Hepatocyte (in vitro differentiated cells): ENCODE measurements around the gene MID1. TPM values are rescaled to one million over a fixed set of nuclear protein-coding genes. Genes with fewer than 3 reads are reported as not detected.

Experiments used
- DNase-seq: peaks from one replicate; pipeline ENCODE4 v3.0.0-alpha.2; 2016; ENCODE audit warnings: low spot score
- H2AFZ ChIP-seq: fragments of 200-600 bp; sonication (generic); 2 replicates; pipeline ENCODE4 v1.6.0; 2016; ENCODE audit warnings: antibody characterized with exemption, mild to moderate bottlenecking
- H3K27ac ChIP-seq: fragments of 200-600 bp; sonication (generic); 2 replicates; pipeline ENCODE4 v1.5.1; 2016; ENCODE audit warnings: mild to moderate bottlenecking
- H3K27me3 ChIP-seq: fragments of 200-600 bp; sonication (generic); 2 replicates; pipeline ENCODE4 v1.6.1; 2016
- H3K36me3 ChIP-seq: fragments of 200-600 bp; sonication (generic); replicated peaks from 2 replicates; pipeline ENCODE4 v1.5.1; 2016; ENCODE audit warnings: low read depth; ENCODE audit not compliant: insufficient read depth
- H3K4me1 ChIP-seq: fragments of 200-600 bp; sonication (generic); 2 replicates; pipeline ENCODE4 v1.5.1; 2016; ENCODE audit warnings: mild to moderate bottlenecking, moderate library complexity; ENCODE audit not compliant: insufficient read depth
- H3K4me2 ChIP-seq: fragments of 200-600 bp; sonication (generic); 2 replicates; pipeline ENCODE4 v1.6.0; 2016
- H3K4me3 ChIP-seq: fragments of 200-600 bp; sonication (generic); 2 replicates; pipeline ENCODE4 v1.5.1; 2016; ENCODE audit warnings: mild to moderate bottlenecking
- H3K79me2 ChIP-seq: fragments of 200-600 bp; sonication (generic); 2 replicates; pipeline ENCODE4 v1.6.0; 2017; ENCODE audit warnings: mild to moderate bottlenecking
- H3K9me2 ChIP-seq: fragments of 200-600 bp; sonication (generic); replicated peaks from 2 replicates; pipeline ENCODE4 v1.6.0; 2017; ENCODE audit warnings: mild to moderate bottlenecking; ENCODE audit not compliant: insufficient read depth
- H3K9me3 ChIP-seq: fragments of 200-600 bp; sonication (generic); 2 replicates; pipeline ENCODE4 v1.5.1; 2016; ENCODE audit warnings: low read depth, mild to moderate bottlenecking
- H4K20me1 ChIP-seq: fragments of 200-600 bp; sonication (generic); 2 replicates; pipeline ENCODE4 v1.6.0; 2016; ENCODE audit warnings: mild to moderate bottlenecking; ENCODE audit not compliant: insufficient read depth, poor library complexity, severe bottlenecking
- EZH2 ChIP-seq: fragments of 200-600 bp; sonication (generic); IDR thresholded peaks from 2 replicates; pipeline ENCODE4 v1.6.1; 2016; ENCODE audit warnings: antibody characterized with exemption, mild to moderate bottlenecking, borderline replicate concordance
- EZH2phosphoT487 ChIP-seq: fragments of 200-600 bp; sonication (generic); IDR thresholded peaks from one replicate; pipeline ENCODE4 v1.6.1; 2018; ENCODE audit warnings: antibody characterized with exemption, mild to moderate bottlenecking, low read depth, moderate library complexity; ENCODE audit not compliant: unreplicated experiment, severe bottlenecking
- WGBS: methylation state at CpG from one replicate; pipeline ENCODE4 v1.1.6; 2016; ENCODE audit warnings: low lambda C conversion rate; ENCODE audit errors: missing lambda C conversion rate; 5-methylcytosine and 5-hydroxymethylcytosine counted together
- polyA plus RNA-seq: library from polyadenylated mRNA; unstranded; fragments of >200 nt; fragmentation: Nextera tagmentation; extraction: Ambion mirVana; gene quantifications from 2 replicates; pipeline ENCODE4 v1.2.1, GENCODE V29; 2016
- small RNA-seq: library from RNA; depleted of rRNA; stranded (forward); fragments of <200 nt; gene quantifications from one replicate; pipeline ENCODE3, GENCODE V24; 2014
- total RNA-seq: library from RNA; depleted of rRNA; stranded (reverse); fragments of >200 nt; gene quantifications from 2 replicates; pipeline ENCODE4 v1.2.3, GENCODE V29; 2014
- TF ChIP-seq, protein P1 (sequence below): fragments of 200-600 bp; sonication (generic); IDR thresholded peaks from 2 replicates; pipeline ENCODE4 v1.5.1; 2016; ENCODE audit warnings: antibody characterized with exemption, mild to moderate bottlenecking; ENCODE audit not compliant: poor library complexity

The MID1 gene
- total and polyA plus RNA-seq, 2 experiments from 2014 or later: 21.1 to 21.3 TPM

DNA sequence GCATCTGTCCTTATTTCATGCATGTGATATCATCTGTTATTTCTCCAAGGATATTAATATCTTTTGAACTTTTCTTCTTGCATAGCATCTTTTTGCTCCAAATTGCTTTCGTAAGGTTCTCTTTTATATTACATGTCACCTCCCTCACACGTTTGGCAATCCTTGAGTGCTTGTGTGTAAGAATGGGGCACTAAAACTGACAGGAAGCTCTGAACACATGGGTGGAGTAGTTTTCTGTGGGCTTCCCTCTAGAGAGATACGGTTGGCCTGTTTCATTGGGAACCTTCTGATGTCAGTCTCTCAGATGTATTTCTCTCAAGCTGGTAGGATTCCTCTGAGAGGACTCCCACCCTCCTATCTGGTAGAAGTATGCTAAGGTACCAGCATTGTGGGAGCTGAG is 223.0 kb downstream of the MID1 start:
- no peak for TF ChIP-seq EZH2
- TF ChIP-seq, protein P1, sequence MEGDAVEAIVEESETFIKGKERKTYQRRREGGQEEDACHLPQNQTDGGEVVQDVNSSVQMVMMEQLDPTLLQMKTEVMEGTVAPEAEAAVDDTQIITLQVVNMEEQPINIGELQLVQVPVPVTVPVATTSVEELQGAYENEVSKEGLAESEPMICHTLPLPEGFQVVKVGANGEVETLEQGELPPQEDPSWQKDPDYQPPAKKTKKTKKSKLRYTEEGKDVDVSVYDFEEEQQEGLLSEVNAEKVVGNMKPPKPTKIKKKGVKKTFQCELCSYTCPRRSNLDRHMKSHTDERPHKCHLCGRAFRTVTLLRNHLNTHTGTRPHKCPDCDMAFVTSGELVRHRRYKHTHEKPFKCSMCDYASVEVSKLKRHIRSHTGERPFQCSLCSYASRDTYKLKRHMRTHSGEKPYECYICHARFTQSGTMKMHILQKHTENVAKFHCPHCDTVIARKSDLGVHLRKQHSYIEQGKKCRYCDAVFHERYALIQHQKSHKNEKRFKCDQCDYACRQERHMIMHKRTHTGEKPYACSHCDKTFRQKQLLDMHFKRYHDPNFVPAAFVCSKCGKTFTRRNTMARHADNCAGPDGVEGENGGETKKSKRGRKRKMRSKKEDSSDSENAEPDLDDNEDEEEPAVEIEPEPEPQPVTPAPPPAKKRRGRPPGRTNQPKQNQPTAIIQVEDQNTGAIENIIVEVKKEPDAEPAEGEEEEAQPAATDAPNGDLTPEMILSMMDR: no peak
- TF ChIP-seq EZH2phosphoT487: no peak
- no peaks in the 10 kb centered on the region for H3K9me2 ChIP-seq
- no peak overlapping the region for H3K27ac ChIP-seq
- 87% methylated on average over 3 of the region's 3 CpGs for WGBS
- no peaks in the 10 kb centered on the region for H3K9me3 ChIP-seq
- H3K4me1 ChIP-seq: no peaks in the 10 kb centered on the region
- no peak overlapping the region for H3K4me3 ChIP-seq
- no peaks in the 10 kb centered on the region for H3K36me3 ChIP-seq
- H2AFZ ChIP-seq: no peak overlapping the region
- no peaks in the 10 kb centered on the region for H3K79me2 ChIP-seq
- DNase-seq: no peak
- H3K4me2 ChIP-seq: no peak overlapping the region
- H4K20me1 ChIP-seq: no peaks in the 10 kb centered on the region
- no peaks in the 10 kb centered on the region for H3K27me3 ChIP-seq

DNA sequence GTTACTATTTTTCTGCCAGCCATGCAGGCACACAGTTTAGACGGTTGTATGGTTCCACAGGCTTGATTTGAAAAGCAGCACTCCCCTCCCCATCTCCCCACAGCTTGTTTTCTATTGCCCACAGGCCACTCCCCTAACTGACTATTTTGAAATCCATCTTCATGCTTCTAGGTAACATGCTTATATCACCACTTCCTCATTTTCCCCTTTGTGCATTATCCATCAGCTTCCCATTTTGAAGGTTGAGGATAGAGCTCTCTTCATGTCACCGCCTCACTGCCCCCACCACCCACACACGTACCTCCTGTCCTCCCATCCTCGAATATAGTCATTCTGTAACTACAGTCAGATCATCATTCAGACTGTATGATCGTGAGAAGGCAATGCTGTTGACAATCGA is 224.7 kb downstream of the MID1 start:
- Histone ChIP-seq H4K20me1 (no peaks in the 10 kb centered on the region), H3K27me3 (no peaks in the 10 kb centered on the region), H2AFZ (no peak overlapping the region), H3K79me2 (no peaks in the 10 kb centered on the region), H3K9me2 (no peaks in the 10 kb centered on the region), H3K4me1 (no peaks in the 10 kb centered on the region), H3K4me2 (no peak overlapping the region), H3K4me3 (no peak overlapping the region), H3K9me3 (no peaks in the 10 kb centered on the region), H3K36me3 (no peaks in the 10 kb centered on the region), H3K27ac (no peak overlapping the region)
- DNase-seq: no peak
- WGBS: 81% methylated on average over 6 of the region's 6 CpGs
- TF ChIP-seq EZH2: no peak
- TF ChIP-seq EZH2phosphoT487: no peak
- TF ChIP-seq, protein P1: no peak

Small RNAs within 50 kb of the gene (small RNA-seq; reads per million reads assigned to genes)
- gene RNU6-800P: not detected
